Measurements from ENCODE around the gene AMOTL1. TPM values are rescaled to one million over a fixed set of nuclear protein-coding genes. Genes with fewer than 3 reads are reported as not detected.

Gene AMOTL1, protein sequence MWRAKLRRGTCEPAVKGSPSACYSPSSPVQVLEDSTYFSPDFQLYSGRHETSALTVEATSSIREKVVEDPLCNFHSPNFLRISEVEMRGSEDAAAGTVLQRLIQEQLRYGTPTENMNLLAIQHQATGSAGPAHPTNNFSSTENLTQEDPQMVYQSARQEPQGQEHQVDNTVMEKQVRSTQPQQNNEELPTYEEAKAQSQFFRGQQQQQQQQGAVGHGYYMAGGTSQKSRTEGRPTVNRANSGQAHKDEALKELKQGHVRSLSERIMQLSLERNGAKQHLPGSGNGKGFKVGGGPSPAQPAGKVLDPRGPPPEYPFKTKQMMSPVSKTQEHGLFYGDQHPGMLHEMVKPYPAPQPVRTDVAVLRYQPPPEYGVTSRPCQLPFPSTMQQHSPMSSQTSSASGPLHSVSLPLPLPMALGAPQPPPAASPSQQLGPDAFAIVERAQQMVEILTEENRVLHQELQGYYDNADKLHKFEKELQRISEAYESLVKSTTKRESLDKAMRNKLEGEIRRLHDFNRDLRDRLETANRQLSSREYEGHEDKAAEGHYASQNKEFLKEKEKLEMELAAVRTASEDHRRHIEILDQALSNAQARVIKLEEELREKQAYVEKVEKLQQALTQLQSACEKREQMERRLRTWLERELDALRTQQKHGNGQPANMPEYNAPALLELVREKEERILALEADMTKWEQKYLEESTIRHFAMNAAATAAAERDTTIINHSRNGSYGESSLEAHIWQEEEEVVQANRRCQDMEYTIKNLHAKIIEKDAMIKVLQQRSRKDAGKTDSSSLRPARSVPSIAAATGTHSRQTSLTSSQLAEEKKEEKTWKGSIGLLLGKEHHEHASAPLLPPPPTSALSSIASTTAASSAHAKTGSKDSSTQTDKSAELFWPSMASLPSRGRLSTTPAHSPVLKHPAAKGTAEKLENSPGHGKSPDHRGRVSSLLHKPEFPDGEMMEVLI
- total RNA-seq = 1 to 10 TPM; 6.6 to 8.4 TPM

DNA sequence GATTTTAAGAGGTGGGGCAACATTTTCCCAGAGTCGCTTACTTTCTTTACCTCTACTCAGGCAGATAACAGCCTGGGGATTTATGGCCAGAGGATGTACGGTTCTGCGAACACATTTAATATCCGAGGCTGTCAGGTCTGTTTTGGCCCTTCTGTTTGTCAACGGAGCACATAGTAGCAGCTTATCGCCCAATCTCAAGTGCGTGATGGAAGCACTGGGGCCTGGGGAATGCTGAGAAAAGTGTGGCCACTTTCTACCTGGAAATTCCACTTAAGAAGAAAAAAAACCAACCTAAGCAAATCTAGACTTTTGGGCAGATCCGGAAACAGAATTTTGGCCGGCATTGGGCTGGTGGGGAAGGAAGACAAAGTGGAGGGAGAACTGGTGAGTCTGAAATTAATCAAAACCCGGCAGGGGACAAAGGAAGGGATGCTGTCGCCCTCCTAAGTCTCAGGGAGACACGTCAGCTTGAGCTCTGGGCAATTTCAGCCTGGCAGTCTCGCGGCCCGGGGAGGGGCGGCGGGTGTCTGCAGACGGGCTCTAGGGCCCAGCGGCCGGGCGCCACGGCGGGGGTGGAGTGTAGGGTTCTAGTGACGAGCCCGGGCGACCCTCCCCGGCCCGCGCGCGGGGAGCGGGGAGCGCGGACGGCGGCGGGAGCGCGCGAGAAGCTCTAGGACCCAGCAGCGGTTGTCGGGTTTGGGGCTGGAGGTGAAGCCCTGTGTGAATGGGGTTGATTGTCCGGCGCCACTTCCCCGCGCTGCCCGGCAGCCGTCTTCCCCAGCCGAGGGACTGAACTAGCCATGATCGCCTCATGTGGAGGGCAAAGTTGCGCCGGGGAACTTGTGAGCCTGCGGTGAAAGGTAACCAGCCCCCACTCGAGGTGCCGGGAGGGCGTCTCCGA, at the start of gene AMOTL1:
Gene AMOTL1, plus strand, starts transcription at position 656 of the 901 bp plus-strand sequence. Its CDS starts 156 bp downstream, at position 812.
- Mint-ChIP-seq H3K36me3 (ENCODE audit: low read depth) (no peaks in the 10 kb centered on the region), H3K27ac (peak within 1 kb of the TSS; percentile 67), H3K27me3 (ENCODE audit: low read depth) (peaks cover 44% of the 10 kb centered on the region), H3K4me3 (peak within 1 kb of the TSS; percentile 78), H3K9me3 (ENCODE audit: insufficient read depth) (no peaks in the 10 kb centered on the region), H3K4me1 (ENCODE audit: low read depth) (peaks cover 16% of the 10 kb centered on the region)
- DNase-seq = peak; percentile 71
- peak; percentile 82 for ATAC-seq
- ChIA-PET POLR2A (interaction anchor here (1.0 kb wide), 1 partner anchor 300 kb away, joined by 3 read pairs; no protein-coding TSS in a partner anchor), CTCF (interaction anchor here (1.1 kb wide), 1 partner anchor 177 kb away, joined by 3 read pairs; no protein-coding TSS in a partner anchor)

DNA sequence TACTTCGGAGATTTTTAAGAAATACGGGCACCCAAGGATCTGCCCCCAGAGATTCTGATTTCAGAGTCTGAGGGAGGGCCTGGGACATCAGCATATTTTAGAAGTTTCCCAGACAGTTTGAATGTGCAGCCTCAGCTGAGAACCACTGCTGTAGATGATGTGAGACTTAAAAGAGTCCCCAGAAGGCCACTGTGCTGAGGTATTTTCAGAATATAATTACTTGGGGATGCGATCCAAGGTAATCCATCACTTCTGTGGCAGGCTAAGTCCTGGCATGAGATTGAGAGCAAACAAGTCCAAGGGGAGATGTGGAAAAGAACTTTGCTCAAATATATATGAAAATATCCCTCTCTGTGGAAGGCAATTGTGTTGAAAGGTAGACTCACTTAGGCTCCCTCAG, 48.3 kb upstream of the AMOTL1 start:
- Mint-ChIP-seq H3K4me3 (no peak overlapping the region), H3K27me3 (ENCODE audit: low read depth) (peaks cover 27% of the 10 kb centered on the region), H3K27ac (no peak overlapping the region), H3K36me3 (ENCODE audit: low read depth) (no peaks in the 10 kb centered on the region), H3K4me1 (ENCODE audit: low read depth) (no peaks in the 10 kb centered on the region), H3K9me3 (ENCODE audit: insufficient read depth) (no peaks in the 10 kb centered on the region)
- ChIA-PET CTCF (no interaction called here), POLR2A (no interaction called here)
- ATAC-seq (no peak), DNase-seq (no peak)

DNA sequence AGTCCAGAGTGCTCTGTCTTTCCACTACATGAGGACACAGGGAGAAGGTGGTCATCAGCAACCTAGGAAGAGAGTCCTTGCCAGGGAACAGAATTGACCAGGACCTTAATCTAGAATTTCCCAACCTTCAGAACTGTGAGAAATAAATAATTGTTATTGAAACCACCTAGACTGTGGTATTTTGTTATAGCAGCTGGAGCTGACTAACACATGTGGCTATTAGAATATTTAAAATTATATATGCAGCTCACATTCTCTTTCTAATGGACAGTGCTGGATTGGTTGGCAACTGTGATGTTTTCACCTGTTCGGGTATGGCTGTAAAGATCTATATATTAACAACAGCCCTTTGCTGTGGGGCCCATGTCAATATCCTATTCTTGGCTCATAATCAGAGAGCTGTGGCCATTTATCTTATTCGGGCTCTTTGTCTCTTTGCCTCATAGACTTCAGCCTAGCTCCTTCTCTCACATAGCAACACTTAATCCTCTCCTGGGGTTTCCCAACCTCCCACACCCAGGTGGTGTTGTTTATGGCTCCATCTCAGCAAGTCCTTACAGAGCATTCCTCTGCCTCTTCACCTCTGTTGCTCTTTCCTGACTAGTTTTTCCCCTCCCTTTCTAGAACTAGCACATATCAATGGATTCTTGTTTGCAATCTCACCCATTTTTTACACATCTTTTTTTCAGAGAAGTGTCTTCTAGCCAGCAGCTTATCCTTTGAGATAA, 46.4 kb upstream of the AMOTL1 start:
- ChIA-PET POLR2A (no interaction called here), CTCF (no interaction called here)
- Mint-ChIP-seq H3K36me3 (ENCODE audit: low read depth) (no peaks in the 10 kb centered on the region), H3K4me3 (no peak overlapping the region), H3K27ac (no peak overlapping the region), H3K4me1 (ENCODE audit: low read depth) (no peaks in the 10 kb centered on the region), H3K9me3 (ENCODE audit: insufficient read depth) (no peaks in the 10 kb centered on the region), H3K27me3 (ENCODE audit: low read depth) (peaks cover 19% of the 10 kb centered on the region)
- DNase-seq (no peak), ATAC-seq (no peak)

DNA sequence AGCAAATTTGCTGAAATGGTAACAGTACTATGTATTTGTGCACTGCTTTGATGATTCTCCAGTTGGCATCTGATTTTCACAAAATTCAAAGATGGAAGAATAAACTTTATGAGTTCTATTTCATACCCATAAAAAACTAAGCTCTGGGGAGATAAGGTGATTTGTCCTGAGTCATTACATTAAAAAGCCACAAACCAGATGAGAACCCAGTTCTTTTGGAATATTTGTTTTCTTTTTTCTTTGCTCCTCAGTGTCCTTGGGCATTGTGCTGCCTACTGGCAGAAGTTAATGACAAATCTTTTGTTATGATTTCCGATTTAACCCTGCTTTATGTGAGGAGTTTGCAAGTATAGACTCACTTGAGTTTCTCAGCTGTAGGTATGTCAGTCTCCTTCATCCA, 45.4 kb upstream of the AMOTL1 start:
- ChIA-PET CTCF (no interaction called here), POLR2A (no interaction called here)
- no peak for ATAC-seq
- Mint-ChIP-seq H3K27ac (no peak overlapping the region), H3K36me3 (ENCODE audit: low read depth) (no peaks in the 10 kb centered on the region), H3K27me3 (ENCODE audit: low read depth) (peaks cover 16% of the 10 kb centered on the region), H3K4me1 (ENCODE audit: low read depth) (no peaks in the 10 kb centered on the region), H3K4me3 (no peak overlapping the region), H3K9me3 (ENCODE audit: insufficient read depth) (no peaks in the 10 kb centered on the region)
- DNase-seq = no peak

DNA sequence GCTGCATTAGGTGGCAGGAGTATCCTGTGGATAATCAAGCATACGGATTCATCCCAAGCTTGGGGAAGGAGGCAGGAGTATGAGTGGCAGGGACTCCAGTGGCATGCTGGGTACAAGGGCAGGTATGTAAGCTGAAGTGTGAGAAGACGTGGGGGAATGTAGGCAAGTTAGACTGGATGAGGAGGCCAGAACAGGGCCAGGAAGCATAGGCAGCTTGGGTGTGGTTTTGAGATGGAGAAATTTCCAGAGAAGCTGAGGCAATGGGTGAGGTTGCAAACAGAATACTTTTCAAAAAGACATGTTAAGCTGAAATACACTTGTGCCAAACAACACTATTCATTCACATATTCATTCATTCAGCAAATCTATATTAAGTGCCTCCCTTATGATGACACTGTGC, 43.1 kb upstream of the AMOTL1 start:
- no peak overlapping the region for H3K4me3 Mint-ChIP-seq
- no peaks in the 10 kb centered on the region for H3K9me3 Mint-ChIP-seq (ENCODE audit: insufficient read depth)
- H3K27ac Mint-ChIP-seq = no peak overlapping the region
- H3K36me3 Mint-ChIP-seq (ENCODE audit: low read depth) = no peaks in the 10 kb centered on the region
- H3K4me1 Mint-ChIP-seq (ENCODE audit: low read depth) = no peaks in the 10 kb centered on the region
- ATAC-seq = no peak
- CTCF ChIA-PET = no interaction called here
- H3K27me3 Mint-ChIP-seq (ENCODE audit: low read depth) = peaks cover 16% of the 10 kb centered on the region
- POLR2A ChIA-PET = no interaction called here
- DNase-seq = no peak

DNA sequence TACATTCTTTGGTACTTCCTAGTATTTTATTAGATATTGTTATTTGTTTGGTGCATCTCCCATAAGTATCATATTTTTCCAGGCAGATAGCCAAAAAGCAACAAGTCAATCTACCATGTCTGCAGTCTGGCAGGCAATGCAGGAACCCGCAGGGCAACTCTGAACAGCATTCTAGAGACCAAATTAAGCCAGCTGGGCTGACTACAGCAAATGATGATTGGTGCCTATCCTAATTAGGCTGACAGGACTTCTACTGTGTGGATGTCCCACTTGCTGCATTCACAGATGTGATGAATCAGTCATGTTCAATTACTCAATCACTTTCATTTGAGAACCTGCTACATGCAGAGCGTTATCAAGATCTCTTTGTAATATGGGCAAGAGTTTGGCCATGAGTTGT, 40.3 kb upstream of the AMOTL1 start:
- ATAC-seq (no peak), DNase-seq (no peak)
- ChIA-PET CTCF (no interaction called here), POLR2A (no interaction called here)
- no peak overlapping the region for H3K4me3 Mint-ChIP-seq
- H3K27ac Mint-ChIP-seq = no peak overlapping the region
- H3K9me3 Mint-ChIP-seq (ENCODE audit: insufficient read depth) = no peaks in the 10 kb centered on the region
- H3K36me3 Mint-ChIP-seq (ENCODE audit: low read depth) = no peaks in the 10 kb centered on the region
- no peaks in the 10 kb centered on the region for H3K4me1 Mint-ChIP-seq (ENCODE audit: low read depth)
- peaks cover 15% of the 10 kb centered on the region for H3K27me3 Mint-ChIP-seq (ENCODE audit: low read depth)

DNA sequence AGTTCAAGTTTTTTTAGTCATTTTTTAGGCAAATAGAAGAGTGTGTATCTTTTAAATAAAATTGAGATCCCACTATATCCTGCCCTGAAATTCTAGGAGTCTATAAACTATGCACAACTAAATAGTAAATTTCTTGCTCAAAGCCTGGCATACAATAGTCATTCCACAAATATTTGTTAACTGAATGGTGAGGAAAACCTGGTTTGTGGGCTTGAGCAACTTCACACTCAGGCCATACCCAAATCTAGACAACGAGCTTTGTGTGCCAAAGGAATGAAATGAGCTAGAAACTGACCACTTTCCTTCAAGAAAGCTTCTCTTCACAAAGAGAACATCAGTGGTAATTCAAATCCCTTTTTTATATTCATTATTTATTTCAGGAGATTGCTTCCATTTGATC, 39.6 kb upstream of the AMOTL1 start:
- no peaks in the 10 kb centered on the region for H3K4me1 Mint-ChIP-seq (ENCODE audit: low read depth)
- CTCF ChIA-PET = no interaction called here
- no peaks in the 10 kb centered on the region for H3K36me3 Mint-ChIP-seq (ENCODE audit: low read depth)
- H3K27me3 Mint-ChIP-seq (ENCODE audit: low read depth) = peaks cover 15% of the 10 kb centered on the region
- ATAC-seq (no peak), DNase-seq (no peak)
- H3K27ac Mint-ChIP-seq = no peak overlapping the region
- H3K4me3 Mint-ChIP-seq = no peak overlapping the region
- POLR2A ChIA-PET = no interaction called here
- no peaks in the 10 kb centered on the region for H3K9me3 Mint-ChIP-seq (ENCODE audit: insufficient read depth)

DNA sequence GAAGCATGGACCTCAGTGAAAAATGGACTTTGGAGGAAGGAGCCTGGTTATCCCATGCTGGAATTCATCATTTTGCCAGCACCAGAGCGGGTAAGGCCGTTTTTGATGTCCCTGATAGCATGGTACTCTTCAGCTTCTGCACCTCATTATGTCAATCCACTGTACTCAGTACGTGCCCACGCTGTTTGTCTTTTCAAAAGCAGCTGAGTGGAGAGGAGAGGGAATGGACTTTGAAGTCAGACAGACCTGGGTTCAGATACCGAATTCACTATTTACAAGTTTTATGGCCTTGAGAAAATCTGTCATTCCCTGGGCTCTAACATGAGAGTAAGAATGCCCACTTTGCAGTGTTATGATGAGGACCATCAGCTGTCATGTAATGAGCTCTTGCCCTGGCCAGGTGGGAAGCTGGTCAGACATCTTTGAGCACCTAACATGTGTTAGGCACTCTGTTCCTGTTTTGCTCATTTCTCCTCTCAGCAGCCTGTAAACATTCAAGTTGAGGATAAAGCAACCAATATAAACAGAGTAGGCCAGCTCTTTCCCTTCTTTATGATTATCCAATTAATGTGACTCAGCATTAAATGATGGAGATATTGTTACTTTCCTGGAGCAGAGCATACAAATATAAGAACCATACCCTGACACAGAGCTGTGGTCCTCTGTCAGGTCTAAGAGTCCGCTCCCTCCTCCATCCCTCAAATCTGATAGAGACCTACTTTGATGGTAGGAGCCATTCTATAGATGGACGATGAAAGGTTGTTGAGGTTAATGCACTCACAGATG, 39.0 kb upstream of the AMOTL1 start:
- CTCF ChIA-PET = no interaction called here

DNA sequence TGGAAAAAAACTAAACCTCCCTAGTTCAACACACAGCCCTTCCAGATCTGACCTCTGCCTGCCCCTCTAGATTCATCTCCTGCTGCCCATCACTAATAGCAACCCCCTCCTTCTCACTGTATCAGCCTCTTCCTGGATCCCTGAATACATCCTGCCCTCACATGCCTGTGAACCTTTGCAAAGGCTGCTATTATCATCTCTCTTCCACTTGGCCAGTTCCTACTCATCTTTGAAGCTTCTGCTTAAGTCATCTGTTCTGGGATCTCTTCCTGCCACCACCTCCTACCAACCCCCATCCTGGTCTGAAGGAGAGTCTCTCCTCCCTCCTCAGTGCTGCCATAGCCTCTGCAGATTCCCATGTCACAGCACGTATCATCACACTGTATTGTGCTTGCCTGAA, 38.0 kb upstream of the AMOTL1 start:
- peaks cover 11% of the 10 kb centered on the region for H3K4me1 Mint-ChIP-seq (ENCODE audit: low read depth)
- CTCF ChIA-PET = no interaction called here
- H3K27ac Mint-ChIP-seq = no peak overlapping the region
- no peaks in the 10 kb centered on the region for H3K9me3 Mint-ChIP-seq (ENCODE audit: insufficient read depth)
- POLR2A ChIA-PET = no interaction called here
- no peaks in the 10 kb centered on the region for H3K36me3 Mint-ChIP-seq (ENCODE audit: low read depth)
- peaks cover 12% of the 10 kb centered on the region for H3K27me3 Mint-ChIP-seq (ENCODE audit: low read depth)
- no peak overlapping the region for H3K4me3 Mint-ChIP-seq
- no peak for ATAC-seq
- no peak for DNase-seq

More for the DNA sequence above, 39.0 kb upstream of the AMOTL1 start:
- DNase-seq (no peak), ATAC-seq (no peak)
- Mint-ChIP-seq H3K27ac (no peak overlapping the region), H3K4me1 (ENCODE audit: low read depth) (peaks cover 2% of the 10 kb centered on the region), H3K36me3 (ENCODE audit: low read depth) (no peaks in the 10 kb centered on the region), H3K27me3 (ENCODE audit: low read depth) (peaks cover 15% of the 10 kb centered on the region), H3K9me3 (ENCODE audit: insufficient read depth) (no peaks in the 10 kb centered on the region), H3K4me3 (no peak overlapping the region)
- POLR2A ChIA-PET = no interaction called here

DNA sequence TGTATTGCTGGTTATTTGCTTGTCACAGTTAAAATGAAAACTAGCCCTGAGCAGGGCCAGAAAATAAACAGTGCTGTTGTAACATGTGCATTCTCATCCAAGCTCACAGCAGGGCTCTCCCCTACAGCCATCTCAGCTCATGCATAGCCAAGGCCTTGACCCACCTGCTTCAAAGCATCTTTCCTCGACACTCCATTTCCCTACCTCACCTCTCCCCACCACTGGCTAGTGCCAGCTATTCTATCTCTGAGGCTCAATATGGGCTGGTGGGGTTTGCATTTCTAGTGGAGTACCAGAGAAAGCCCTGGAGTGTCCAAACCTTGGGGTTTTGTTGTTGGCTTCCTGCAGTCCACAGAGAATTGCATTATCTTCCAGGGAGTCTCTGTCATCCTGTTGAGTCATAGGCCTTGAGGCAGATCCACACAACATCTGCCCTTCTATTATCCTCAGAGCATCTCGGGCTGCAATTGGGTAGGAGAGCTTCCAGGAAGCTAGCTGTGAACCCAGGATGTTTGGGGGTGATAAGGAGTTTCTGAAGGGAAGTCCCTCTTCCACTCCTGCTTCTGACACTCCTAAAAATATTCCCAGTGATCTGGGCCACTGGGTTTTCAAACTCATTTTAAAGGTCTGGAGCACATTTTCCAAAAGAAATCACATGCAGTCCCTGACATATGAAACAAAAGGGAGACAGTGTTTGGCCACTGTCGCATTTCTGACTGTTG, 36.1 kb upstream of the AMOTL1 start:
- no peak overlapping the region for H3K4me3 Mint-ChIP-seq
- CTCF ChIA-PET = no interaction called here

More for the DNA sequence above, 36.1 kb upstream of the AMOTL1 start:
- no peak for ATAC-seq
- H3K36me3 Mint-ChIP-seq (ENCODE audit: low read depth) = no peaks in the 10 kb centered on the region
- H3K9me3 Mint-ChIP-seq (ENCODE audit: insufficient read depth) = no peaks in the 10 kb centered on the region
- H3K4me1 Mint-ChIP-seq (ENCODE audit: low read depth) = peaks cover 11% of the 10 kb centered on the region
- H3K27ac Mint-ChIP-seq = no peak overlapping the region
- peaks cover 15% of the 10 kb centered on the region for H3K27me3 Mint-ChIP-seq (ENCODE audit: low read depth)
- POLR2A ChIA-PET = no interaction called here
- DNase-seq = no peak

Measured in activated CD8-positive, alpha-beta T cell treated with anti-CD3 and anti-CD28 coated beads, Interleukin-2, amount 10 ng/mL, durations not matched to agents 7 days and 5 days (primary cell).